HFF-Myc (cell line): ENCODE measurements around the gene GALNT10.

ENCODE experiments used
- DNase-seq: peaks from one replicate; pipeline ENCODE4 v3.0.0-alpha.2; 2011; ENCODE audit warnings: low read depth; ENCODE audit errors: extremely low read depth
- H3K4me3 ChIP-seq: replicated peaks from 2 replicates; pipeline ENCODE4 v1.5.1; 2011; ENCODE audit warnings: low read depth, mild to moderate bottlenecking, control low read depth, low read length
- TF ChIP-seq, protein P1 (sequence below): IDR thresholded peaks from 2 replicates; pipeline ENCODE4 v1.5.1; 2012; ENCODE audit warnings: mild to moderate bottlenecking, low read depth, low read length, control low read depth; ENCODE audit errors: missing control alignments

Gene GALNT10

GRCh38 chr5:154466147-154466546 lies 275.6 kb downstream of the GALNT10 start:
- TF ChIP-seq, protein P1, sequence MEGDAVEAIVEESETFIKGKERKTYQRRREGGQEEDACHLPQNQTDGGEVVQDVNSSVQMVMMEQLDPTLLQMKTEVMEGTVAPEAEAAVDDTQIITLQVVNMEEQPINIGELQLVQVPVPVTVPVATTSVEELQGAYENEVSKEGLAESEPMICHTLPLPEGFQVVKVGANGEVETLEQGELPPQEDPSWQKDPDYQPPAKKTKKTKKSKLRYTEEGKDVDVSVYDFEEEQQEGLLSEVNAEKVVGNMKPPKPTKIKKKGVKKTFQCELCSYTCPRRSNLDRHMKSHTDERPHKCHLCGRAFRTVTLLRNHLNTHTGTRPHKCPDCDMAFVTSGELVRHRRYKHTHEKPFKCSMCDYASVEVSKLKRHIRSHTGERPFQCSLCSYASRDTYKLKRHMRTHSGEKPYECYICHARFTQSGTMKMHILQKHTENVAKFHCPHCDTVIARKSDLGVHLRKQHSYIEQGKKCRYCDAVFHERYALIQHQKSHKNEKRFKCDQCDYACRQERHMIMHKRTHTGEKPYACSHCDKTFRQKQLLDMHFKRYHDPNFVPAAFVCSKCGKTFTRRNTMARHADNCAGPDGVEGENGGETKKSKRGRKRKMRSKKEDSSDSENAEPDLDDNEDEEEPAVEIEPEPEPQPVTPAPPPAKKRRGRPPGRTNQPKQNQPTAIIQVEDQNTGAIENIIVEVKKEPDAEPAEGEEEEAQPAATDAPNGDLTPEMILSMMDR, result no peak
- H3K4me3 ChIP-seq, result no peak overlapping the region
- DNase-seq, result no peak

DNA sequence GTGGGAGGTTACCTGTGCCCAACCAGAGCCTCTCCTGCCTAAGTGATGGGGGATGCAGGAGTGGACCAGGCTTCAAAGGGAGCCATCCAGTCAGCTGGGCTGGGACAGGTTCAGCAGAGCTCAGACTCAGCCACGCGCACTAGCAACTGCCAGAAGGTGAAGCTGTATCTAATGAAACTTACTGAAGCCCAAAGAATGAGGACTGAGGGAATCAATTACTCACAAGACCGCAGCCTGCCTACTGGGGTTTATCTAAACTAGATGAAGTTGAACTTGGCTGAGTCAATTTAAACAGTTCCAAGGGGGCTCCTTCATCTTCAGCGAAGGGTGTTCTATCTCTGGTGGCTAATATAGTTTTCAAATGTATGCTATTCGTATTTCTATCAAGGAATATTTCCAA lies 276.1 kb downstream of the GALNT10 start:
- no peak overlapping the region for H3K4me3 ChIP-seq
- TF ChIP-seq, protein P1, result no peak
- no peak for DNase-seq

DNA sequence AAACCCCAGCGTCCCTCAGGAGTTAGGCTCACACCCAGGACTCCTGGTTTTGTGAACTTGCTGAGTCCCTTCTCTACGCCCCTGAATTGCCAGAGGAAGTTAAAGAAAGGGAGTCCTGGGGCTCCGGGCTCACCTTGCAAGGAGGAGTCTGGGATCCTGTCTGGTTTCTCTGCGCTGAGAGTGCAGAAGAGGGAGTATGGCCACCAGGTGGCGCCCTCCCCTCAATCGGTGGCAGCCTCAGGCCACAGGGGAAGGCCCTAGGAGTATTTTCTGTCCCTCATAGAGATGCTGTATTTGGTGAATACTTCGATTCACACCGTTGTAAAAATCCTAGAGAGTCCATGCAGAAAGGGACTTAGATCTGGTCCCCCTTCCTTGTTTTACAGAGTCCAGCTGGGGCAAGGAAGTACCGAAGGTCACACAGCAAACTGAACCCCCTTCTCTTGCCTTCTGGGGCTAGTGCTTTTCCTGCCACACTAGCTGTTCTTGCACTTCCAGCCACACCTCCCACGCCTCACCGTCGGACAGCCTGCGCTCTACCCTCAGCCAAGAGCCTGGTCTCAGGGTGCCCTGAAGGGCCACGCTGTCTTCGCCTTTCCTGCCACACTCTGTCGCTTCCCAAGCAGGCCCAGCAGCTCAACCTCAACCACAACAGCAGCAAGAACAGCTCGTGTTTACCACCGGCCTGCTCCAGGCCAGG lies 277.3 kb downstream of the GALNT10 start:
- TF ChIP-seq, protein P1, result peak; percentile 90
- no peak for DNase-seq
- H3K4me3 ChIP-seq, result no peak overlapping the region

DNA sequence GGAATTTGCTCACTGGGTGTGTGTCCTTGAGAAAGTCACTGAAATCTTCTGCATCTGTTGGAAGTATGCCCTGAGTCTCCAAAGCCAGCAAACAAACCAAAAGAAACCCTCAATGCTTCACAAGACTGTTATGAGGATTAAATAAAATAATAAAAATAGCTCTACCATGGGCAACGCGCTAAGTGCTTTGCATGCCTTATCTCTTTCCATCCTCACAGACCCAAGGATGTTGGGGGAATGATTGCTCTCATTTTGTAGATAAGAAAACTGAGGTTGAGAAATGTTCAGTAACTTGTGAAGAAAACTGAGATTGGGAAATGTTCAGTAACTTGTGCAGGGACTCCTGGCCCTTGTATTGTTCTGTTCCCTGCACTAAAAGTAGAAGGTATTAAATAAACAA lies 279.6 kb downstream of the GALNT10 start:
- no peak for DNase-seq
- no peak overlapping the region for H3K4me3 ChIP-seq
- TF ChIP-seq, protein P1, result no peak
